K562 (cell line): ENCODE measurements around the gene CD79A. TPM values are rescaled to one million over a fixed set of nuclear protein-coding genes. Genes with fewer than 3 reads are reported as not detected.

Experiments used
- ARID4B ChIP-seq: sonication (generic); formaldehyde crosslinking; IDR thresholded peaks from 2 replicates; pipeline ENCODE4 v1.8.0; 2022; ENCODE audit warnings: mild to moderate bottlenecking, missing genetic modification reagents
- BMI1 ChIP-seq: fragments of 150-350 bp; IDR thresholded peaks from 2 replicates; pipeline ENCODE4 v1.6.1; 2014; ENCODE audit warnings: low read length
- CBFB ChIP-seq: sonication (generic); formaldehyde crosslinking; IDR thresholded peaks from 2 replicates; pipeline ENCODE4 v1.4.0; 2020; ENCODE audit warnings: mild to moderate bottlenecking, missing genetic modification reagents
- DEAF1 ChIP-seq: fragments of 450-650 bp; formaldehyde crosslinking; IDR thresholded peaks from 2 replicates; pipeline ENCODE4 v1.4.0; 2020; ENCODE audit warnings: mild to moderate bottlenecking, moderate library complexity
- EP300 ChIP-seq: IDR thresholded peaks from 2 replicates; pipeline ENCODE4 v1.6.1; 2012; ENCODE audit warnings: low read length, improper control_type of control experiment
- HMGN3 ChIP-seq: IDR thresholded peaks from 2 replicates; pipeline ENCODE4 v1.6.1; 2011; ENCODE audit warnings: borderline replicate concordance, low read depth, mild to moderate bottlenecking, mixed read lengths, low read length; ENCODE audit not compliant: insufficient read length; ENCODE audit errors: extremely low read depth
- ILK ChIP-seq: fragments of 450-650 bp; IDR thresholded peaks from 2 replicates; pipeline ENCODE4 v1.6.1; 2016; ENCODE audit warnings: missing genetic modification characterization, low read depth, mild to moderate bottlenecking, missing compliant biosample characterization, moderate library complexity, borderline replicate concordance
- KLF10 ChIP-seq: fragments of 250-450 bp; sonication (Bioruptor Pico); IDR thresholded peaks from 2 replicates; pipeline ENCODE4 v1.6.1; 2021; ENCODE audit warnings: matching md5 sums
- MITF ChIP-seq: IDR thresholded peaks from 2 replicates; pipeline ENCODE4 v1.6.1; 2014; ENCODE audit warnings: antibody characterized with exemption
- PRMT5 ChIP-seq: sonication (generic); formaldehyde crosslinking; IDR thresholded peaks from 2 replicates; pipeline ENCODE4 v1.5.0; 2020; ENCODE audit warnings: missing genetic modification reagents
- SRSF1 ChIP-seq: fragments of 200-400 bp; formaldehyde crosslinking; IDR thresholded peaks from 2 replicates; pipeline ENCODE4 v1.6.1; 2017; ENCODE audit warnings: mild to moderate bottlenecking, low read depth, low read length, moderate library complexity
- UBTF ChIP-seq, 2 experiments: IDR thresholded peaks; 2 replicates each; pipeline ENCODE4 v1.6.1; 2012; ENCODE audit warnings: improper control_type of control experiment in 2 of 2, low read depth in 2 of 2, low read length in 2 of 2, borderline replicate concordance in 1 of 2
- ZBED1 ChIP-seq: IDR thresholded peaks from 2 replicates; pipeline ENCODE4 v1.6.1; 2014
- ZFPM2 ChIP-seq: fragments of 250-450 bp; sonication (Bioruptor Pico); IDR thresholded peaks from 2 replicates; pipeline ENCODE4 v1.5.1; 2022; ENCODE audit warnings: mild to moderate bottlenecking
- ZFX ChIP-seq: sonication (generic); formaldehyde crosslinking; IDR thresholded peaks from 2 replicates; pipeline ENCODE4 v1.8.0; 2022; ENCODE audit warnings: mild to moderate bottlenecking, missing genetic modification reagents, moderate library complexity
- ZNF124 ChIP-seq: sonication (generic); formaldehyde crosslinking; IDR thresholded peaks from 2 replicates; pipeline ENCODE4 v1.8.1; 2022; ENCODE audit warnings: missing genetic modification reagents
- ZNF174 ChIP-seq: fragments of 250-450 bp; sonication (Bioruptor Pico); IDR thresholded peaks from 2 replicates; pipeline ENCODE4 v1.4.0; 2020; ENCODE audit warnings: mild to moderate bottlenecking
- ZNF699 ChIP-seq: fragments of 250-450 bp; sonication (Bioruptor Pico); IDR thresholded peaks from 2 replicates; pipeline ENCODE4 v1.8.0; 2021; ENCODE audit warnings: mild to moderate bottlenecking, moderate library complexity; ENCODE audit not compliant: insufficient replicate concordance
- polyA plus RNA-seq, 8 experiments: library from polyadenylated mRNA; depleted of rRNA in 4 of 8; stranded (reverse) in 5 of 8; unstranded in 3 of 8; fragments of >200 nt; fragmentation: Nextera tagmentation in 2 of 8; fragmentation: Illumina TruSeq in 1 of 8; extraction: Ambion mirVana in 2 of 8; extraction: Trizol in 1 of 8; gene quantifications; 2 replicates each; pipeline versions ENCODE4 v1.2.1 to v1.2.3, GENCODE V29; 2011 to 2014; ENCODE audit warnings: inconsistent platforms in 1 of 8, missing spikeins in 1 of 8
- total RNA-seq, 7 experiments: library from RNA; depleted of rRNA in 6 of 7; stranded (reverse); fragments of >200 nt in 6 of 7; fragmentation: Illumina TruSeq in 2 of 7; extraction: Trizol in 2 of 7; gene quantifications; 2 replicates each; pipeline versions ENCODE4 v1.2.1 to v1.2.3, GENCODE V29; 2011 to 2021; ENCODE audit warnings: low replicate concordance in 1 of 7

The CD79A gene
- total and polyA plus RNA-seq, 9 of the 15 experiments (the other 6 are each of a cell fraction or from before 2014, with no cell fraction given), result 0.04 to 0.72 (median 0.17) TPM; not detected in 3

GRCh38 chr19:41872775-41873647 lies 4.1 kb upstream of the CD79A start (continued):
- TF ChIP-seq ARID4B (CRISPR knock-in tag) (peak; percentile 24; the same call in 1 of the 2 replicates), SRSF1 (no peak), ZNF174 (no peak), ZFPM2 (CRISPR knock-in tag) (no peak), ZFX (0 out of 2 replicates have a peak, but pooled peaks have one; percentile 17), ZBED1 (no peak), UBTF (IDR thresholded peaks at IDR 0.05; ENCODE audit: borderline replicate concordance in 1 of 2, low read depth in 2 of 2, low read length in 2 of 2) (no peak), CBFB (CRISPR knock-in tag) (no peak), DEAF1 (peak; percentile 74), KLF10 (CRISPR knock-in tag) (no peak), HMGN3 (no peak), ZNF124 (CRISPR knock-in tag) (no peak), ZNF699 (CRISPR knock-in tag) (no peak), MITF (no peak), EP300 (no peak), ILK (tag) (no peak), BMI1 (no peak), PRMT5 (CRISPR knock-in tag) (no peak)
